Muscle of leg (tissue), 11 donors: ENCODE results near the gene HSDL2. TPM values are rescaled to one million over a fixed set of nuclear protein-coding genes. Genes with fewer than 3 reads are reported as not detected.

Experiments
- DNase-seq: peaks from one replicate; pipeline ENCODE4 v3.0.0; 2013
- H3K27ac ChIP-seq: one replicate; pipeline ENCODE4 v1.5.1; 2013; ENCODE audit warnings: mild to moderate bottlenecking, low read length, control low read depth
- H3K27me3 ChIP-seq: one replicate; pipeline ENCODE4 v1.6.1; 2013; ENCODE audit warnings: low read length; ENCODE audit not compliant: control insufficient read depth, insufficient read depth
- H3K36me3 ChIP-seq: one replicate; pipeline ENCODE4 v1.6.1; 2013; ENCODE audit warnings: low read length; ENCODE audit not compliant: control insufficient read depth, insufficient read depth
- H3K4me1 ChIP-seq: one replicate; pipeline ENCODE4 v1.6.1; 2013; ENCODE audit warnings: low read length; ENCODE audit not compliant: control insufficient read depth, insufficient read depth
- H3K4me3 ChIP-seq: one replicate; pipeline ENCODE4 v1.5.1; 2013; ENCODE audit warnings: low read length, control low read depth
- H3K9me3 ChIP-seq: replicated peaks from 2 replicates; pipeline ENCODE4 v1.6.1; 2013; ENCODE audit warnings: low read depth, low read length; ENCODE audit not compliant: control insufficient read depth
- WGBS: methylation state at CpG from one replicate; pipeline ENCODE4 v1.1.5; 2013; ENCODE audit warnings: missing lambda C conversion rate; ENCODE audit not compliant: insufficient coverage; 5-methylcytosine and 5-hydroxymethylcytosine counted together
- polyA plus RNA-seq, 8 donors: library from polyadenylated mRNA; unstranded; fragments of 120-200 nt; gene quantifications; one replicate each; pipeline versions ENCODE4 v1.2.1 to v1.2.3, GENCODE V29; 2013; ENCODE audit warnings: inconsistent platforms in 1 of 8, low replicate concordance in 1 of 8; ENCODE audit not compliant: insufficient read length in 8 of 8, insufficient read depth in 1 of 8
- total RNA-seq: library from RNA; stranded (reverse); fragments of 120-200 nt; gene quantifications from one replicate; pipeline ENCODE4 v1.2.4, GENCODE V29; 2013

The HSDL2 gene
- total and polyA plus RNA-seq, 9 donors, result 53.3 to 78.1 (median 66.7) TPM

- no peaks in the 10 kb centered on the region for H3K4me1 ChIP-seq
- H3K27ac ChIP-seq, result no peak overlapping the region
- DNase-seq, result no peak
- no peak overlapping the region for H3K4me3 ChIP-seq
- H3K9me3 ChIP-seq, result no peaks in the 10 kb centered on the region
- no peaks in the 10 kb centered on the region for H3K27me3 ChIP-seq
- WGBS, result no CpG with 5 or more reads among the region's 2 CpGs
- H3K36me3 ChIP-seq, result peaks cover 3% of the 10 kb centered on the region
These were observed 59.3 kb downstream of the HSDL2 start for GRCh38 chr9:112439171-112439570.

DNA sequence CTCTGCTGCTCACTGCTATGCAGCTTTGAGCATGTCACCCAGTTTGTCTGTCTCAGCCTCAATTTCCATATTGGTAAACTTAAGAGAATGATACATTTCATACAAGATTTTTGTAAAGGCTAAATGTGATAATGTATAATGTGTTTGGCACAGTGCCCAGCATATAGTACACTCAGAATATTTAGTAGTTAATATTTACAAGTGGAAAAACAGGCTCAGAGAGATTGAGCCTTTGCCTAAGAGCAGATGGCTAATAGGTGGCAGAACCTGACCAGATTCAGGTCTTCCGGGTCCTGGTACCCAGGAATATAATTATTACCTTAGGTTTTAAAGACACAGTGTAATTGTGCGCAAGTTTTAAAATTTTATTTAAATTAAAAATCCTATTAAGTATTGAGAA is 59.9 kb downstream of the HSDL2 start:
- Histone ChIP-seq H3K36me3 (peaks cover 3% of the 10 kb centered on the region), H3K27ac (no peak overlapping the region)
- WGBS, result no CpG with 5 or more reads among the region's 2 CpGs

DNA sequence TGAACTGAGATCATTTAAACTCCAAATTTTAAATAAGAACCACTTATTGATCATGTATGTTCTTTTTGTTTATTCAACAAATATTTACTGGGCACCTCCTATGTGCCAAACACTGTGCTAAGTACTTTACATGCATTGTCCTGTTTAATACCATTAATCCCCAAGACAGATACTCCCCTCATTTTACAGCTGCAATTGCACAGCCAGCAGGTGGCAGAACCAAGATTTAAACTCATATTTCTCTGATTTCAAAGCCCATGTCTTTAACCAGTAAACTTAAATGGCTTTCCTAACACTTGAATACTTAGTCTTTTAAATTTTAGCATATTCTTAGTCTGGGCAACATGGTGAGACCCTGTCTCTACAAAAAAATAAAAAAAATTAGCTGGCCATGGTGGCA is 63.3 kb downstream of the HSDL2 start:
- H3K27ac ChIP-seq, result no peak overlapping the region
- H3K36me3 ChIP-seq, result peaks cover 10% of the 10 kb centered on the region
- DNase-seq, result no peak

More for the DNA sequence above, 59.9 kb downstream of the HSDL2 start:
- H3K4me3 ChIP-seq, result no peak overlapping the region
- no peaks in the 10 kb centered on the region for H3K4me1 ChIP-seq
- DNase-seq, result no peak
- no peaks in the 10 kb centered on the region for H3K9me3 ChIP-seq
- no peaks in the 10 kb centered on the region for H3K27me3 ChIP-seq

DNA sequence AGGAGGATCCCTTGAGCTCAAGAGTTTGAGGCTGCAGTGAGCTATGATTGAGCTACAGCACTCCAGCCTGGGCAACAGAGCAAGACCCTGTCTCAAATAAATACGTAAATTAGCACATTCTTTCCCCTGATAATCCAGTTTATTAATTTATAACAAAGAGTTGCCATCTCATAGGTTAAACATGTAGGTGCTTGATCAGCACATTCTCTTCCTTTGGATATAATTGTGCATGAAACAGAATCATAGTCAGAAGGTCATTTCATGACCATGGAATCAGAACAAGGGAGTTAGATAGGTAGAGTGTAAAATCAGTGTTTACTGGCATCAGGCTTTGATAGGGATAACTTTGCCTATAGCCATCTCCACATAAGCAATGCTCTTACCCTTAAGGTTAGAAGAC is 63.7 kb downstream of the HSDL2 start:
- no peaks in the 10 kb centered on the region for H3K4me1 ChIP-seq
- WGBS, result no CpG with 5 or more reads among the region's 1 CpG
- H3K27ac ChIP-seq, result no peak overlapping the region
- no peaks in the 10 kb centered on the region for H3K27me3 ChIP-seq
- H3K4me3 ChIP-seq, result no peak overlapping the region
- H3K36me3 ChIP-seq, result peaks cover 10% of the 10 kb centered on the region
- no peaks in the 10 kb centered on the region for H3K9me3 ChIP-seq
- DNase-seq, result no peak

More for the DNA sequence above, 63.3 kb downstream of the HSDL2 start:
- Histone ChIP-seq H3K4me1 (no peaks in the 10 kb centered on the region), H3K27me3 (no peaks in the 10 kb centered on the region), H3K4me3 (no peak overlapping the region), H3K9me3 (no peaks in the 10 kb centered on the region)

GRCh38 chr9:112445196-112445595 is 65.3 kb downstream of the HSDL2 start:
- no peak overlapping the region for H3K4me3 ChIP-seq
- no peak for DNase-seq
- H3K27ac ChIP-seq, result no peak overlapping the region
- H3K9me3 ChIP-seq, result no peaks in the 10 kb centered on the region
- no peaks in the 10 kb centered on the region for H3K27me3 ChIP-seq
- H3K36me3 ChIP-seq, result peaks cover 10% of the 10 kb centered on the region
- no peaks in the 10 kb centered on the region for H3K4me1 ChIP-seq
- no CpG with 5 or more reads among the region's 1 CpG for WGBS

DNA sequence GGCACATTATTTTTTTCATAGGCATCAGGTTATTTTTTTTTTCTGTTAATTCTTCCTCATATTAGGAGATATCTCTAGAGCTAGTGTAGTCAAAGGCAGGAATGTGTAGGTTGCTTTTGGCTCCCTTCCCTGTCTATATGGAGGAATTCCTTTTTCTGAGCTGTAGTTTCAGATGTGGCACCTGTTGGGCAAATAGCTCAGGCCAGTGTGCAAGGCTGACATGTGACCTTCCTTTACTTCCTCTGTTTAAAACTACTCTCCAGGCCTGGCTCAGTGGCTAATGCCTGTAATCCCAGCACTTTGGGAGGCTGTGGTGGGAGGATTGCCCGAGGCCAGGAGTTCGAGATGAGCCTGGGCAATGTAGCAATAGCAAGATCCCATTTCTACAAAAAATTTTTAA is 66.2 kb downstream of the HSDL2 start:
- no peak for DNase-seq
- no peaks in the 10 kb centered on the region for H3K27me3 ChIP-seq
- no peak overlapping the region for H3K4me3 ChIP-seq
- H3K27ac ChIP-seq, result no peak overlapping the region
- peaks cover 8% of the 10 kb centered on the region for H3K36me3 ChIP-seq
- no peaks in the 10 kb centered on the region for H3K4me1 ChIP-seq
- H3K9me3 ChIP-seq, result no peaks in the 10 kb centered on the region
- WGBS, result no CpG with 5 or more reads among the region's 2 CpGs

DNA sequence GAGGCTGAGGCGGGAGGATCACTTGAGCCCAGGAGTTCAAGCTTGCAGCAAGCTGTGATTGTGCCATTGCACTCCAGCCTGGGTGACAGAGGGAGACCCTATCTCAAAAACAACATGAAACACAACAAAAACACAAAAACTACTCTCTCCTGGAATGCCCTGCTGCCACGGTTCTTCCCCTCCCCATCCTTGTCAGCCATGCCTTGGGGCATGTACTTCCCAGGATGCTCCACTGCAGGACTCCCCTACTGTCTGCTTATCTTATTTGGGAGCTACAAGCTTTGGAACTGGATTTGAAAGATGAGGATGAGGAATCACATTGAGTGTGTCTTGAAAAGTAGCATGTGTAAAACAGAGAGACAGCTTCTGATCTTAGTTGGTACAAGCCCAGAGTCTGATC is 66.6 kb downstream of the HSDL2 start:
- Histone ChIP-seq H3K27ac (no peak overlapping the region), H3K4me3 (no peak overlapping the region), H3K9me3 (no peaks in the 10 kb centered on the region), H3K36me3 (peaks cover 6% of the 10 kb centered on the region), H3K4me1 (no peaks in the 10 kb centered on the region), H3K27me3 (no peaks in the 10 kb centered on the region)
- no peak for DNase-seq
- 90% methylated on average over 2 of the region's 2 CpGs for WGBS

DNA sequence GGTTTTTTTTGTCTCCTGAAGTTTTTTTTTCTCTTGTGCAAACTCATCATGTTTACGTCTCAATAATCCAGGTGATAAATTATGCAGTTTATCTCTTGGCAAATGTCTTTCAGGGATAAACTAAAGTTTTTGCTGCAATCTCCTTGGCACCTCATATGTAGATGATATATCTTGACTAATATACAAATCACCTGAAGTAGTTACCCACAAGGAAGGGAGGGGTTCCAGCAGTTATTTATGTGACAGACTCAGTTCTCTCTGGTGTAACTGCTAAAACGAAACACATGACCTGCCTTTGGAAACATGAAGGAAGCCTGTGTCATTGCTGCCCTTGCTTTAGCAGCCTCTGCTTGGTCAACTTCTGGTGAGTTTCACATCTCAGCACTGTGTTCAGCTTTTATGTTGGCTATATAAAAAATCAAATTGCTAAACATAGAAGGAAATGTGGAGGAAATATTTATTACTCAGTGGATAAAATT is 67.4 kb downstream of the HSDL2 start:
- Histone ChIP-seq H3K27me3 (no peaks in the 10 kb centered on the region), H3K9me3 (no peaks in the 10 kb centered on the region), H3K36me3 (peaks cover 6% of the 10 kb centered on the region), H3K27ac (no peak overlapping the region), H3K4me1 (no peaks in the 10 kb centered on the region), H3K4me3 (no peak overlapping the region)
- DNase-seq, result peak; percentile 13
- WGBS, result no CpG with 5 or more reads among the region's 2 CpGs

DNA sequence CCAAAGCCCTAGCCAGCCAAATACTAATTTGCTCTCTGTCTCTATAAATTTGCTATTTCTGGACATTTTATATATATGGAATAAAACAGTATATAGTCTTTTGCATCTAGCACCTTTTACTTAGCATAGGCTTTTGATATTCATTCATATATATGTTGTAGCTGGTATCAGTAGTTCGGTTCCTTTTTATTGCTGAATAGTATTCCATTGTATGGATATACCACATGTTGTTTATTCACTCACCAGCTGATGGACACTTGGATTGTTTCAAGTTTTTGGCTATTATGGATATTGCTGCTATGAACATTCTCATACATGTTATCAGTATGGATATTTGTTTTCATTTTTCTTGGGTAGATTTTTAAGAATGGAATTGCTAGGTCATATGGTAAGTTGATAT is 82.9 kb downstream of the HSDL2 start:
- peaks cover 19% of the 10 kb centered on the region for H3K36me3 ChIP-seq
- no peaks in the 10 kb centered on the region for H3K27me3 ChIP-seq
- peaks cover 5% of the 10 kb centered on the region for H3K9me3 ChIP-seq
- H3K4me3 ChIP-seq, result no peak overlapping the region
- H3K4me1 ChIP-seq, result no peaks in the 10 kb centered on the region
- no CpG with 5 or more reads among the region's 1 CpG for WGBS
- DNase-seq, result no peak
- H3K27ac ChIP-seq, result no peak overlapping the region

- Histone ChIP-seq H3K27ac (no peak overlapping the region), H3K36me3 (peaks cover 7% of the 10 kb centered on the region), H3K27me3 (no peaks in the 10 kb centered on the region), H3K4me3 (no peak overlapping the region), H3K4me1 (no peaks in the 10 kb centered on the region), H3K9me3 (peaks cover 5% of the 10 kb centered on the region)
- no peak for DNase-seq
- 100% methylated on average over 2 of the region's 4 CpGs for WGBS
These were observed 85.4 kb downstream of the HSDL2 start for GRCh38 chr9:112465352-112465751.

DNA sequence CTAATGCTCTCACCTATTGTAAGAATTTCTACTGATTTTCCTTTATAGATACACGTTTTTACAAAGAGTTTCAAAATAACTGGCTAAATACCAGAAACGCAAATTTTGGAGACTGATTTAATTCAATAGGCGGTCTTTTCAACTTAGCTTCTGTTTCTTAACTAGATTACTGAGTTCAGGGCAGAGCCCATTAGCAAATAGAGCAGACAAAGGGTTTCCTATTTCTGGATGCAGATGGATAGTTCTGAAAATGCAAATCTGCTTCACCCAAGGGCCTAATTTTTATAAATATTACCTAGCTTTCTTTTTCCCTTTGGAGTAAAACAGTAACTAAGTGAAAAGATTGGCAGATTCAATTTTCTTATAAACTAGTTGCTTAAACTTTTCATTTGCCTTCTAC is 93.1 kb downstream of the HSDL2 start:
- Histone ChIP-seq H3K36me3 (peaks cover 6% of the 10 kb centered on the region), H3K4me1 (no peaks in the 10 kb centered on the region), H3K4me3 (no peak overlapping the region), H3K27me3 (no peaks in the 10 kb centered on the region), H3K9me3 (peaks cover 9% of the 10 kb centered on the region), H3K27ac (no peak overlapping the region)
- no CpG with 5 or more reads among the region's 3 CpGs for WGBS
- DNase-seq, result no peak
